GM12892 (cell line): ENCODE data around the gene MX1.
"Not testable (repeated sequence)": the region's sequence is repeated elsewhere in the genome, so short reads cannot be mapped to it uniquely, and the experiment has no call there.

Source experiments
- DNase-seq: peaks from one replicate; pipeline ENCODE4 v3.0.0; 2011; ENCODE audit not compliant: insufficient read length
- FAIRE-seq: peaks from 2 replicates; lab custom pipeline; 2011; peaks lifted over from hg19 to GRCh38; lab: Jason Lieb, UNC
- POLR2A ChIP-seq: IDR thresholded peaks from 2 replicates; pipeline ENCODE4 v1.6.1; 2011; ENCODE audit warnings: low read depth, low read length, control low read depth
- POLR2AphosphoS5 ChIP-seq: IDR thresholded peaks from 2 replicates; pipeline ENCODE4 v1.6.1; 2011; ENCODE audit warnings: low read depth, low read length, control low read depth
- TAF1 ChIP-seq: IDR thresholded peaks from 2 replicates; pipeline ENCODE4 v1.6.1; 2011; ENCODE audit warnings: low read depth, mild to moderate bottlenecking, control low read depth, low read length, borderline replicate concordance

MX1 gene

DNA sequence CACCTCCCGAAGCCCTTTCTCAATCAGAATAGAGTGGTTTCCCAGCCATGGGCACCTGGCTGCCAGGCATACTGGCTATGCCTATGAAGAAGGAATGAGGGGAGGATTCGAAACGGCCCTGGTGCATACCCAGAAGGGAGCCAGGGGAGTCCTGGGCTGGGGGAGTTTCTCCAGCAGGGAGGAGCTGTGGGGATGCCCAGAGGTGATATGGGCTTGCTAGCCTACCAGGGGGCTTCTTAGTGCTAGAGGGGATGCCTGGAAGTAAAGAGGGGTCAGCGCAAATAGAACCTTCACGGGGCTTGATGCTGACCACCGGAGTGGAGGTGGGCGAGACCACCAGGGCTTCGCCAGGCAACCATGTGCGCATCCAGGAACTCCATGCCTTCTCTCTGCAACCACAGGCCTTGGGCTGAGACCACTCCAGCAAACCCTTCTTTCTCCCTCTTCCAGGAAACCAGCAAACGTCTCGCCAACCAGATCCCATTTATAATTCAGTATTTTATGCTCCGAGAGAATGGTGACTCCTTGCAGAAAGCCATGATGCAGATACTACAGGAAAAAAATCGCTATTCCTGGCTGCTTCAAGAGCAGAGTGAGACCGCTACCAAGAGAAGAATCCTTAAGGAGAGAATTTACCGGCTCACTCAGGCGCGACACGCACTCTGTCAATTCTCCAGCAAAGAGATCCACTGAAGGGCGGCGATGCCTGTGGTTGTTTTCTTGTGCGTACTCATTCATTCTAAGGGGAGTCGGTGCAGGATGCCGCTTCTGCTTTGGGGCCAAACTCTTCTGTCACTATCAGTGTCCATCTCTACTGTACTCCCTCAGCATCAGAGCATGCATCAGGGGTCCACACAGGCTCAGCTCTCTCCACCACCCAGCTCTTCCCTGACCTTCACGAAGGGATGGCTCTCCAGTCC lies 18.2 kb upstream of the MX1 start:
- no peak for TF ChIP-seq TAF1
- TF ChIP-seq POLR2AphosphoS5: no peak
- TF ChIP-seq POLR2A: no peak
- FAIRE-seq (no peak), DNase-seq (no peak)

DNA sequence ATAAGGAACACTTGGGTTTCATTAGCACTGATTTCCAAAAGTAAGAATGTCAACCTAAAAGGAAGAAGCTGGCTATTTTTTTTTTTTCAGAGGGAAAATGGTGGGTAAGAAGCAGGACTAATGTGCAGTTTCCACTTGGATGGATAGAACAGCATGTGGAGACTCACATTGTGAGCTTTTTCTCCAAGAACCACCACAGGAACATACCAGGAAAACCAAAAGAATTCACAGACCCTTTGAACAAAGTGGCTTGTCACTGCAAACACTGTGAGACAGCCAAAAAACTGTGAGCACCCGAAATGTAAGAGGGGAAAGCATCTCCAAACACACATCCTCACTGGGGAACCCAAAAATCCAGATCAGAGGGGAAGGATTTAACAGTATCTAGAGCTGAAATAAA lies 15.7 kb upstream of the MX1 start:
- no peak for DNase-seq
- TF ChIP-seq TAF1 (no peak), POLR2A (no peak)
- no peak for FAIRE-seq

DNA sequence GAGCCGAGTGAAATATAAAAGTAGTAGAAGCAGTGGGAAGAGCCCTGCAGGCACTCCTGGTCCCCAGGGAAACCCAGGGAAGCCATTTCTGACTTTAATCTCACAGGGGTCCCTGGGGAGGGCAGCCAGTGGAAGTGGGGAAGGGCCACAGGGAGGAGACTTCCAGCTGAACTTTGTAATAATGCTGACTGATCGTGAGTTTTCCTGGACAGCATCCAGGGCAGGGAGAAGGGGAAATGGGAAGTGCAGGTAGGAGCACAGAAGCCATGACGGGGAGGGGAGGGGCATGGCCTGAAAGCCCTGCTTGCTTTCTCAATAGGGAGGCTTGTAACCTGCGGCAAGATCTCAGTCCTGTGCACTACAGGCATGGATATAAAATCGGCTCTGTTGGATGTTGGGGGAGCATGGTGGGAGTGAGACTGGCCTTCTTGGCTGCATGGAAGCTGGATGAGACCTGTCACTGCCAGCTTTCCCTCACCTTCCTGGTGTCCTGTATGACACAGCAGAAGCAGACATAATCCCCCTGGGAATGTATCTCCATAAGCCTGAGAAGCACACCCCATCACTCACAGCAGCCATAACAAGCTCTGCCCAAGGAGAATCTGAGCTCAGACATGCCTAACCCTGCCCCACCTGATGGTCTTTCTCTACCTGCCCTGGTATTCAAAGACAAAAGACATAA lies 15.1 kb upstream of the MX1 start:
- no peak for DNase-seq
- FAIRE-seq: peak; percentile 80
- TF ChIP-seq POLR2A (no peak), POLR2AphosphoS5 (0 out of 2 replicates have a peak, but pooled peaks have one; percentile 22)

DNA sequence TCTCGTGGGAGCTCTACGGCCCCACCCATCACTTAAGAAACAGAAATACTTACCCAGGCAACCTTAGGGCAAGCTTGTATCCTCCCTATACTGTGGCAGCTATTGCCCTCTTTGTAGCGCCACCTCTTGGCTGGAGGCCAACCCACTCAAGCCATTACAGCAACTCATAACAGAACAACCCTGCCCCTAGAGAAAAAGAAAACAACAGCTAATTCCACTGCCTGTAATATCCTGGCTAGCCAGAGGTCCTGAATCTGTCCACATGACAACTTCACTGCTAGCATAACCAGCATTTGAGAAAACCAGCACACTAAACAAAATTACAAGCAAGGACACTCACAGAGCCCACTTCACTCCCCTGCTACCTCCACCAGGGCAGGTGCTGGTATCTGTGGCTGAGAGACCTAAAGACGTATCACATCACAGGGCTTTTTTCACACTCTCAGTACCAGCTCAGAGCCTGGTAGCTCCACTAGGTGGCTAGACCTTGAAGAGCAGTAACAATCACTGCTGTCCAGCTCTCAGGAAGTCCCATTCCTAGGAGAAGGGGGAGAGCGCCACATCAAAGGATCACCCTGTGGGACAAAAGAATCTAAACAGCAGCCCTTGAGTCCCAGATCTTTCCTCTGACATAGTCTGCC lies 14.5 kb upstream of the MX1 start:
- DNase-seq: no peak
- TF ChIP-seq TAF1 (no peak), POLR2AphosphoS5 (no peak), POLR2A (no peak)
- no peak for FAIRE-seq

DNA sequence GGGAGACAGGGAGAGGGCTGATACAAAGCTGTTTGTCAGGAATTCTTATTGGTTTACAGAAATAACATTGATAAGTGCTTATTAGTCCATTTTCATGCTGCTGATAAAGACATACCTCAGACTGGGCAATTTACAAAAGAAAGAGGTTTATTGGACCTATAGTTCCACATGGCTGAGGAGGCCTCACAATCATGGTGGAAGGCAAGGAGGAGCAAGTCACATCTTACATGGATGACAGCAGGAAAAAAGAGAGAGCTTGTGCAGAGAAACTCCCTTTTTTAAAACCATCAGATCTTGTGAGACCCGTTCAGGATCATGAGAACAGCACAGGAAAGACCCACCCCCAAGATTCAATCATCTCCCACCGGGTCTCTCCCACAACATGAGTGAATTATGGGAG lies 8.5 kb upstream of the MX1 start:
- FAIRE-seq, DNase-seq: not testable (repeated sequence)

DNA sequence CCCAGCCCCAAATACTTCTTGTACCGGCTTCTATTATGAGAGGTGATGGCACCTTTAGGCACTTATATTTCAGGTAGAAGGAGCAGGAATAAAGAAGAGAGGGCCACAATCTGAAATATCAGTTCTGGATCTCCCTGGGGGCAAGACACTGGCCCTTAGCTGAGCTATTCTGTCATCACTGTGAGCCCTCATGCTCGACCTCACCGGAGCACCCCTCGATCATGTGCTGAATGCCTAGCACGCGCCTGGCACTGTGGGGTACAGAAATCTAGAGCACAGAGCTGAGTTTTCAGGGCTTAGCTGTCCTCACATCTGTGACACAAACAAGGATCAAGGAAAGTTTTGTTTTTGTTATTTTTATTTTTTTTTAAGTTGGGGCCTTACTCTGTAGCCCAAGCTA lies 7.6 kb upstream of the MX1 start:
- FAIRE-seq (no peak), DNase-seq (no peak)
- no peak for TF ChIP-seq POLR2A
- no peak for TF ChIP-seq POLR2AphosphoS5
- no peak for TF ChIP-seq TAF1

DNA sequence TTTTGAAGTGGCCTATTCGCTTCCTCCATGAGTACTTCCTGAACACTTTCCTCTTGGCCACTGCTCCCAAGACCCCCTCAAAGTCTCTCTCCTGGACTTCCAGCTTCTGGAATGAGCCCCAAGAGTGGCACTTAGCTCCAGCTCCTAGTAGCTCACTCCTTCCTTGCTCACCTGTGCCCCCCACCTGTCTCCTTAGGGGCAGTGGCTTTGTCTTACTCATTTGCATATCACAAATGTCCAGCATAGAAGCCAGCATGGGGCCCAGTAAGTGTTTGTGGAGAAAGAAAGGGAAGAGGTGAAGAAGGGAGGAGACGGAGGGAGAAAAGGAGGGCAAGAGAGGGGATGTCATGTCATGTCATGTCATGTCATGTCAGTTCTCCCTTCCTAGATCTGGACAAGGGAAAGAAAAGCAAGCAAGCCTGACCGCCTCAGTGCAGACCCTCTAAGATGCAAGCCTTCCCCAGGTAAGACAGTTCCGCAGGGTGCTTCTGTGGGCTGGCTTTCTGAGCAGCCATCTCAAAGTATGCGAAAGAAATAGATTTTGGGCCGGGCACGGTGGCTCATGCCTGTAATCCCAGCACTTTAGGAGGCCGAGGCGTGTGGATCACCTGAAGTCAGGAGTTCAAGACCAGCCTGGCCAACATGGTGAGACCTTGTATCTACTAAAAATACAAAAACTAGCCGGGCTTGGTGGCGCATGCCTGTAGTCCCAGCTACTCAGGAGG lies 6.9 kb upstream of the MX1 start:
- DNase-seq (no peak), FAIRE-seq (no peak)
- TF ChIP-seq POLR2AphosphoS5 (no peak), POLR2A (no peak), TAF1 (no peak)

DNA sequence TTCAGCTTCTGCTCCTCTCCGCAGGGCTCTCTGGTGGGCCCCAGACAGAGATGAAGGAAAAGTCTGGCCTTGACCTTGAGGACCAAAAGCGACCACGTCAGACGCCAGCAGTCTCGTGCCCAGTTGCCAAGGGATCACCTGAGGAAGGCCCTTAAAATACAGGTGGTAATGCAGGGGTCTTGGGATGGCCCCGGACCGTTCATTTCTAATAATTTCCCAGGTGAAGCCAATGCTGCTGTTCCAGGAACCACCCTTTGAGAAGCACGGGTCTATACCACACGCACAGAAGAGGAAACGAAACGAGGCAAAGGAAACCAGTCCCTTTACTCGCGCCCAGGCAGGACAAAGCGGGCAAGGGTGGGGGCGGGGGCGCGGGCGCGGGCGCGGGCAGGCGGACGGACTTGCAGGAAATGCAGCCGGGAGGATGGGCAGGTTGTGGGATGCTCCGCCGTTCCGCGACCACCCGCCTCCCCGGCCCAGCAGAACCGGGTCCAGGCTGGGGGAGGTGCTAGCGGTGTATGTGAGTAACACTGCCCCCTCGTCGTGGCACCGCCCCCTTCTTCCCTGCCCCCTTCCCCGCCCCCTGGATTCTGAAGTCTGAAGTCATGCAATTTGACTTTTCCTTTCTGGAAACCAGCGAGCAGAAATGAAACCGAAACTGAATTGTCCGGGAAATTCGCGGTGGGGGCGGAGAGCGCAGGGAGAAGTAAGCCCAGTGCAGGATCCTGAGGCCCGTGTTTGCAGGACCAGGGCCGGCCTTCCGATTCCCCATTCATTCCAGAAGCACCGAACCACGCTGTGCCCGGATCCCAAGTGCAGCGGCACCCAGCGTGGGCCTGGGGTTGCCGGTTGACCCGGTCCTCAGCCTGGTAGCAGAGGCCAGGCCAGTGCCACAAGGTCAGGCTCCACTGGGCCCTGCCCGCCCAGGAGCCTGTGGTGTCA lies 5.8 kb upstream of the MX1 start:
- DNase-seq: peak; percentile 45
- no peak for TF ChIP-seq POLR2AphosphoS5
- TF ChIP-seq POLR2A: peak; percentile 23; the same call in 1 of the 2 replicates
- FAIRE-seq: peak; percentile 89

DNA sequence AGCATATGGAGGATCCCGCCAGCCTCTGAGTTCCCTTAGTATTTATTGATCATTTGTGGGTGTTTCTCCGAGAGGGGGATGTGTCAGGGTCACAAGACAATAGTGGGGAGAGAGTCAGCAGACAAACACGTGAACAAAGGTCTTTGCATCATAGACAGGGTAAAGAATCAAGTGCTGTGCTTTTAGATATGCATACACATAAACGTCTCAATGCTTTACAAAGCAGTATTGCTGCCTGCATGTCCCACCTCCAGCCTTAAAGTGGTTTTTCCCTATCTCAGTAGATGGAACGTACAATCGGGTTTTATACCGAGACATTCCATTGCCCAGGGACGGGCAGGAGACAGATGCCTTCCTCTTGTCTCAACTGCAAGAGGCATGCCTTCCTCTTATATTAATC lies 5.0 kb upstream of the MX1 start:
- DNase-seq, FAIRE-seq: not testable (repeated sequence)

DNA sequence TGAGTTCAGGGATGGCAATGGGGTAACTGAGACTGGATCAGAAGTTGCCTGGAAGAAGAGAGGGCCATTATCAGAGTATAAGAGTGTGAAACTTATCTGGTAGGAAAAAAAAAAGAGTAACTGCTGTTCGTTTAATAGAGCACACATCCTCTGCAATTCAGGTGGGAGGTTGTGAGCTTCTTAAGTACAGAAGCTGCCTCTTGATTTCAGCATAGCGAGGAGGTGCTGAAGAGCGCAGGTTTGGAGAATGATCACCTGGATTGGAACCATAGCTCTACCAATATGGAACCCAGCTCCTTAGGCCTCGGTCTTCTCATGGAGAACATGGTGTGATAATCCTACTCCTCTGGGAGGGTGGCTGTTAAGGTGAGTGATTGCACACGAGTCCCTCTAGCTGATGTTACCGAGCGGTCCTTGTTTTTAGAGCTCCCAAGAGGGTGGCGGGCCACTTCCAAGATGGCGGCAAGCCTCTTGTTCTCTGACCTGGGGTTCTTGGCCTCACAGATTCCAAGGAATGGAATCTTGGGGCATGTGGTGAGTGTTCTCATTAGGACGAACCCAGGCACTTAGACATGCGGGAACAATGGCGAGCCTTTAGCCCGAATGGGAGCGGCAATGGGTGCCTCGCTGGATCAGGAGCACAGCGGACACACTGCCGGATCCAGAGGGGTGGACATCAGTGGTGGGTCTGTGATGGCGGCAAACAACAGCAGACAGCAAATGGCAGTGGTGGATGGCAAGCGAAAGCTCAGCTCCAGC lies 3.3 kb upstream of the MX1 start:
- no peak for FAIRE-seq
- no peak for TF ChIP-seq POLR2AphosphoS5
- no peak for TF ChIP-seq TAF1
- no peak for TF ChIP-seq POLR2A
- no peak for DNase-seq

DNA sequence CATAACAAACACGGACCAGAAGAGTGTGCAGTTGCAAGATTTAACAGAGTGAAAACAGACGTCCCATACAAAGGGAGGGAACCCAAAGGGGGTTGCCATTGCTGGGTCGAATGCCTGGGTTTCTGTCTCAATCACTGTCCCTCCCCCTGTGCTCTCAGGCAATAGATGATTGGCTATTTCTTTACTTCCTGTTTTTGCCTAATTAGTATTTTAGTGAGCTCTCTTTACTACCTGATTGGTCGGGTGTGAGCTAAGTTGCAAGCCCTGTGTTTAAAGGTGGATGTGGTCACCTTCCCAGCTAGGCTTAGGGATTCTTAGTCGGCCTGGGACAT lies 2.8 kb upstream of the MX1 start:
- DNase-seq, FAIRE-seq: not testable (repeated sequence)
